ENCODE results near the gene PTPN2.

GRCh38 chr18:12872408-12872807, 11.6 kb downstream of the PTPN2 start:
- TF ChIP-seq CTCF (IDR thresholded peaks at IDR 0.05), result no peak
- TF ChIP-seq EZH2 (IDR thresholded peaks at IDR 0.05; ENCODE audit: borderline replicate concordance, insufficient read depth, low read depth, low read length, poor library complexity, severe bottlenecking), result no peak

All from B cell (primary cell).